H7 (cell line): Measurements from ENCODE around the gene BFSP2. TPM values are rescaled to one million over a fixed set of nuclear protein-coding genes. Genes with fewer than 3 reads are reported as not detected.
"Not testable (repeated sequence)": the region's sequence is repeated elsewhere in the genome, so short reads cannot be mapped to it uniquely, and the experiment has no call there.

Experiments used
- DNase-seq: peaks from one replicate; pipeline ENCODE4 v3.0.0; 2012
- H3K27me3 ChIP-seq: 2 replicates; pipeline ENCODE4 v1.6.0; 2011; ENCODE audit warnings: mild to moderate bottlenecking, low read length; ENCODE audit not compliant: control insufficient read depth, insufficient read depth
- H3K36me3 ChIP-seq: replicated peaks from 2 replicates; pipeline ENCODE4 v1.5.1; 2011; ENCODE audit warnings: low read length; ENCODE audit not compliant: control insufficient read depth, insufficient read depth
- H3K4me3 ChIP-seq: 2 replicates; pipeline ENCODE4 v1.5.1; 2011; ENCODE audit warnings: low read depth, mild to moderate bottlenecking, control low read depth, low read length, moderate library complexity; ENCODE audit not compliant: insufficient read depth
- total RNA-seq: library from RNA; depleted of rRNA; stranded (reverse); fragments of >200 nt; shearing (Covaris generic); gene quantifications from 2 replicates; pipeline ENCODE4 v1.2.3, GENCODE V29; 2014

Gene BFSP2
- total RNA-seq, 1 experiment from 2014 or later, result not detected

GRCh38 chr3:133479895-133480669, 80.2 kb downstream of the BFSP2 start:
- no peak overlapping the region for H3K4me3 ChIP-seq
- DNase-seq, result peak; percentile 54
- H3K36me3 ChIP-seq, result no peaks in the 10 kb centered on the region
- no peaks in the 10 kb centered on the region; the same call in 1 of the 2 replicates for H3K27me3 ChIP-seq

- H3K27me3 ChIP-seq, DNase-seq, H3K36me3 ChIP-seq, H3K4me3 ChIP-seq: not testable (repeated sequence)
Observed at GRCh38 chr3:133482474-133482873, 82.6 kb downstream of the BFSP2 start.

- no peak overlapping the region for H3K4me3 ChIP-seq
- H3K27me3 ChIP-seq, result no peaks in the 10 kb centered on the region
- DNase-seq, result no peak
- H3K36me3 ChIP-seq, result no peaks in the 10 kb centered on the region
Observed at GRCh38 chr3:133486658-133487057, 86.8 kb downstream of the BFSP2 start.

- Histone ChIP-seq H3K27me3 (no peaks in the 10 kb centered on the region), H3K36me3 (no peaks in the 10 kb centered on the region), H3K4me3 (no peak overlapping the region)
- DNase-seq, result no peak
Observed at GRCh38 chr3:133487204-133487603, 87.3 kb downstream of the BFSP2 start.

GRCh38 chr3:133487920-133488540, 88.2 kb downstream of the BFSP2 start:
- H3K4me3 ChIP-seq, result no peak overlapping the region
- no peaks in the 10 kb centered on the region for H3K36me3 ChIP-seq
- DNase-seq, result peak; percentile 73
- H3K27me3 ChIP-seq, result no peaks in the 10 kb centered on the region

GRCh38 chr3:133488785-133489367, 89.0 kb downstream of the BFSP2 start:
- no peaks in the 10 kb centered on the region for H3K27me3 ChIP-seq
- no peak for DNase-seq
- H3K4me3 ChIP-seq, result no peak overlapping the region
- H3K36me3 ChIP-seq, result no peaks in the 10 kb centered on the region

GRCh38 chr3:133489466-133490085, 89.7 kb downstream of the BFSP2 start:
- no peaks in the 10 kb centered on the region for H3K36me3 ChIP-seq
- peak; percentile 64 for DNase-seq
- no peaks in the 10 kb centered on the region for H3K27me3 ChIP-seq
- H3K4me3 ChIP-seq, result no peak overlapping the region

- Histone ChIP-seq H3K36me3 (no peaks in the 10 kb centered on the region), H3K4me3 (no peak overlapping the region), H3K27me3 (no peaks in the 10 kb centered on the region)
- no peak for DNase-seq
Observed at GRCh38 chr3:133490468-133491351, 90.9 kb downstream of the BFSP2 start.

GRCh38 chr3:133491481-133492059, 91.7 kb downstream of the BFSP2 start:
- no peak for DNase-seq
- Histone ChIP-seq H3K27me3 (no peaks in the 10 kb centered on the region), H3K36me3 (no peaks in the 10 kb centered on the region), H3K4me3 (no peak overlapping the region)

GRCh38 chr3:133492159-133492741, 92.4 kb downstream of the BFSP2 start:
- no peak for DNase-seq

GRCh38 chr3:133494469-133494868, 94.6 kb downstream of the BFSP2 start:
- Histone ChIP-seq H3K36me3 (no peaks in the 10 kb centered on the region), H3K27me3 (no peaks in the 10 kb centered on the region), H3K4me3 (no peak overlapping the region)
- DNase-seq, result peak; percentile 76

More at GRCh38 chr3:133492159-133492741, 92.4 kb downstream of the BFSP2 start:
- Histone ChIP-seq H3K36me3 (no peaks in the 10 kb centered on the region), H3K27me3 (no peaks in the 10 kb centered on the region), H3K4me3 (no peak overlapping the region)

GRCh38 chr3:133502542-133502941, 102.7 kb downstream of the BFSP2 start:
- H3K27me3 ChIP-seq, H3K4me3 ChIP-seq, DNase-seq, H3K36me3 ChIP-seq: not testable (repeated sequence)

- no peaks in the 10 kb centered on the region for H3K36me3 ChIP-seq
- H3K4me3 ChIP-seq, result no peak overlapping the region
- DNase-seq, result no peak
- no peaks in the 10 kb centered on the region for H3K27me3 ChIP-seq
Observed at GRCh38 chr3:133503409-133503808, 103.6 kb downstream of the BFSP2 start.
